GM08714 (cell line): ENCODE results near the gene NEK4.

Experiments
- H3K4me3 ChIP-seq: fragments of 200-500 bp; sonication (Bioruptor generic); 2 replicates; pipeline ENCODE4 v1.5.1; 2014; ENCODE audit warnings: mild to moderate bottlenecking, low read length, inconsistent platforms
- ZNF274 ChIP-seq: IDR thresholded peaks from 2 replicates; pipeline ENCODE4 v1.6.1; 2012; ENCODE audit warnings: mild to moderate bottlenecking, low read depth, low read length

The NEK4 gene

DNA sequence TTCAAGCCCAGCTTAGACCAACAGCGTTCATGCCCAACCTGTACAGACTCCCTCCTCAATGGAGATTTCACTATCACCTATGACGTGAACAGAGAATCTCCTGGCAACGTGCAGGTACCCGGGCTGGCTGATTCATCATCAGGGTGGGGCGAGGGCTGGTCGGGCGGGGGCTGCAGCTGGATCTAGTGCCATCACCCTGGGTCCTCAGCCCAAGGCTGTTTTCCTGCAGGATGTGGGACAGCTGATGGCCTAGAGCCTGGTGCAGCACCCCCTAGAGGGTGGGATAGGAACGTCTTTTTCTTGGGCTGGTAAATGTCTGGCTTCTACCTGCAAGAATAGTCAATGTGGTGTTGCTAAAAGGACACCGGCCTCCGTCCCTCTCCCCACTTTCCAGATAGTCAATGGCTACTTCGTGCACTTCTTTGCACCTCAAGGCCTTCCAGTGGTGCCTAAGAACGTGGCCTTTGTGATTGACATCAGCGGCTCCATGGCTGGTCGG is 28.3 kb upstream of the NEK4 start:
- no peak for TF ChIP-seq ZNF274

DNA sequence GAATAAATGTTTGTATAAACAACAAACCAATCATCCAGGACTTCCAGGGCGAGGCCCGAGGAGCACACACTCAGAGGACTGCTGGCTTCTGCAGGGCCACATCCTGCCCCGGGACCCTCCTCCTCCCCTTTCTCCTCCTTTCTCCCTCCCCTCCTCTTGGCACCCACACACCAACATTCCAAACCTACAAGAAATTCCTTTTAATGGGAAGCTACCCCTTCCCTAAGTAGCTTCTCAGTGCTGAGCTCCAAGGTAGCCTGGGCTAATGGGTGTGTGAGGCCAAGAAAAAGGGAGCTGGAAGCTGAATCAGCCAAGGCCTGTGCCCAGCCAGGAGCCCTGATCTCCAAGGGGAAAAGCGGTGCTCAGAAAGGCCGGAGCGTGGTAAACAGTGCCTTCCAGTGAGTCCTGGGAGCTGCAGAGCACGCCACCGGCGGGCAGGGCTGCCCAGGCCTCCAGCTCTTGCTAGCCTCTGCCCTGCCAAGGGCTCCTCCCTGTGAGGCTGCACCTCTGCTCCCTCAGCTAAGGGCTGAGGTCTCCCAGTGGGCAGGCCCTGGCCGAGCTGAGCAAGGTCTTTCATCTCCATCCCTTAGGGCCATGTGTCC is 27.7 kb upstream of the NEK4 start:
- TF ChIP-seq ZNF274, result no peak
- H3K4me3 ChIP-seq, result no peak overlapping the region

More for the DNA sequence above, 28.3 kb upstream of the NEK4 start:
- H3K4me3 ChIP-seq, result no peak overlapping the region

DNA sequence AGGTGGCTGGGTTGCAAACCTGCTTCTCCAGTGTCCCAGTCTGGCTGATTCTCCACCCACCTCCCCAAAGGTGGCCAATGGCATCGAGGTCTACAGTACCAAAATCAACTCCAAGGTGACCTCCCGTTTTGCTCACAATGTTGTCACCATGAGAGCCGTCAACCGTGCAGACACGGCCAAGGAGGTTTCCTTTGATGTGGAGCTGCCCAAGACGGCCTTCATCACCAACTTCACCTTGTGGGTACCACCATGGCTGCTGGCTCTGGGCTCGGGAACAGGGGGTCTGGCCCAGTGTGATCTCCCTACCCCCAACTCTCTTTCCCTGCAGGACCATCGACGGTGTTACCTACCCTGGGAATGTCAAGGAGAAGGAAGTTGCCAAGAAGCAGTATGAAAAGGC is 25.7 kb upstream of the NEK4 start:
- TF ChIP-seq ZNF274, result no peak
- H3K4me3 ChIP-seq, result no peak overlapping the region

GRCh38 chr3:52795298-52795900 is 24.7 kb upstream of the NEK4 start:
- TF ChIP-seq ZNF274, result no peak
- H3K4me3 ChIP-seq, result no peak overlapping the region

- no peak for TF ChIP-seq ZNF274
- no peak within 1 kb of the TSS for H3K4me3 ChIP-seq
These were observed 23.9 kb upstream of the NEK4 start, which contains the start of gene ITIH3 for GRCh38 chr3:52794612-52795099. ITIH3 (plus strand) TSS chr3:52794796; CDS start chr3:52794804, 8 bp downstream.

DNA sequence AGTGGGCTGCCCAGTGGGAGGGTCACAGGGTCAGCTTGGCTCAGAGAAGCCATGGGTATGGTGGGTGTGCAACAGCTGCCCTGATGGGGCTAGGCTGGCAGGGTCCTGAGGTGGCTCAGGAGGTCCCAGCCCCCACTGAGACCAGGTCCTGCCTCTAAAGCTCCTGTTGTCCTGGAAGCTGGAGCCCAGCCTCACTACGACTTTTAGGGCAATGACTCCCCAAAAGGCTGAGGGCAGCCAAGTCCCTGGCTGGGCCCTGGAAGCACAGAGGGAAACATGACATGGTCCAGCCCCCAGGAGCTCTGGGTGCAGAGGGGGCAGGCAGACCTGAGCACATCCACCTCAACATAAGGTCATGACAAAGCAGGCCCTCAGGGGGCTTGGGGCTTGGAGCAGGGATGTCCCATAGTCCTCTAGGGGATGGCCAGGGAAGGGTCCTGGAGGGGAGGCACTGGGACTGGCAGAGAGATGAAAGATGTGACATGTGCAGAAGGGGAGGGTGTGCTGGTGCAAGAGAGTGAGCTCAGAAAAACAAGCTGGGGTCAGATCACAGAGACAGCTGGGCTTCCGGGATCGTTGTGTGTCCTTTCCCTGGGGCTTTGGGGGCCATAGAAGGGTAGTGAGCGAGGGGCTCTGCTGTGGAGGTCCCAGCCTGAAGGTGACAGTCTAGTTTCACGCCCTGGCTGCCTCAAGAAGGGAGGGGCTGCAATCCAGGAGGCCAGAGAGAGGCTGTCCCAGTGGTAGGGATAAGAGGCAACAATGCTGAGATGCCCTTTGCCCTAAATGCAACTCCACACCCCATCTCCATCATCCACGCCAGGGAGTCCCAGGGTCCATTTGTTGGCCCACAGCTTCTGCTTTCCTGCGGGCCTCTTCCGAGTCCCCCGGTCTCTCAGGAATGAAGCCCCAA is 23.2 kb upstream of the NEK4 start:
- H3K4me3 ChIP-seq, result no peak overlapping the region

GRCh38 chr3:52792961-52793695 is 22.4 kb upstream of the NEK4 start:
- TF ChIP-seq ZNF274, result no peak
- no peak overlapping the region for H3K4me3 ChIP-seq

More for the DNA sequence above, 23.2 kb upstream of the NEK4 start:
- no peak for TF ChIP-seq ZNF274

DNA sequence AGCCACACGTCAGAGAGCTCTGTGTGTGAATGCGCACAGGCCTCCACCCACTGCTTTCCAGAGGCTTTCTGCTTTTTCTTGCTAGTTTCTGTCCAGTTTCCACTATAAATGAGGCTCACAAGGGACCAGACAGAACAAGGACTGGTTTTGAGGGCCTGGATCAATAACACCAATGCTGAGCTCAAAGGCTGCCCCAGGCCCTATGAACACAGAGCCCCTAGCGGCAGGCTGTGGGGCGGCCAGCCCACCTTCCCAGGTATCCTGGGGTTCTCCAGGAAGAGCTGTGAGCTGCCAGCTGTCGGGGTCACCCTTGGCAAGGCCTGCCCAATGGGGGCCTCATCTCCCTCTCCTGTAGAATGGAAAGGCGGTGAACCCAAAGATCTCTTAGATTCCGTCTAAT is 21.7 kb upstream of the NEK4 start:
- no peak for TF ChIP-seq ZNF274
- H3K4me3 ChIP-seq, result no peak overlapping the region

DNA sequence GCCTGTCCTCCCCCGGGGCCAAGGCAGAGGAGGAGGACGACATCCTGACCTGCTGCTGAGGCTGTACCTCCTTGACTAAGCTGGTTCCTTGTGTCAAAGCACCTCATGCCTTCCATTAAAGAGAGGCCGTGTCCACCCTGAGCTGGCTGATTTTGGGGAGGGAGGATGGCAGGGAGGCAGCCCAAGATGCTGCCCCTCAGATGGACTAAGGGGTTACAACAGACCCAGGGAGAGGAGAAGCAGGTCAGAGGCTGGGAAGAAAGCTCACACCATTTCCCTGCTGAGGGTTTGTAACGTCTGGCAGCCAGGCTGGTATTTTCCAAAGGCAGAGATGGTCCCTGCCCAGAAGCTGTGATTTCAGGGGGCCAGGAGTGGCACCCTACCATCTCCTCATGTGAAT is 21.2 kb upstream of the NEK4 start:
- TF ChIP-seq ZNF274, result no peak
- H3K4me3 ChIP-seq, result no peak overlapping the region

DNA sequence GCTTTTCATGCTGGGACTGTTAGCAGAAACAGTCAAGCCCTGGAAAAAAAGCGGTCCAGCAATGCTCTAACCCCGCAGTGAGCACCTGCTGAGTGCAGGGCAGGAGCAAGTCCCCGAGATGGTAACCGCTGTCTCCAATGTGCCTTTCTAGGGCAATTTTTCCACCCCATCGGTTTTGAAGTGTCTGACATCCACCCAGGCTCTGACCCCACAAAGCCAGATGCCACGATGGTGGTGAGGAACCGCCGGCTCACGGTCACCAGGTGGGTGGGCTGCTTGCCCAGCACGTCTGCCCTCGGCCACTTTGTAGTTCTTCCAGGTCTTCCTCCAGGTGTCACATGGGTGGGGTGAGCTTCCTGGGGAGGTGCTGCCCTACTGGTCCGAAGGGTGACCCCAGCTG is 20.6 kb upstream of the NEK4 start:
- no peak for TF ChIP-seq ZNF274
- no peak overlapping the region for H3K4me3 ChIP-seq

DNA sequence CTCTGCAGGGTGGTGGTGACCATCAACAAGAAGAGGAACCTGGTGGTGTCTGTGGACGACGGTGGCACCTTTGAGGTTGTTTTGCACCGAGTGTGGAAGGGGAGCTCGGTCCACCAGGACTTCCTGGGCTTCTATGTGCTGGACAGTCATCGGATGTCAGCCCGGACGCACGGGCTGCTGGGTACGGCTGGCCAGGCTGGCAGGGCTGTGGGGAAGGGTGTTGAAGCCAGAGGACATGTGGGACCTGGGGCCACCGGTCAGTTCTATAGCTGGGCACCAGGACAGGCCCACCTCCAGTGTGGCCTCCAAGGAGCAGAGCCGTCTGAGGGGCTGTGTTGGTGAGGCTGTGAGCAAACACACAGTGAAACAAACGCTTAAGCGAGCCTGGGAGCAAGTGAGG is 20.0 kb upstream of the NEK4 start:
- H3K4me3 ChIP-seq, result no peak overlapping the region

DNA sequence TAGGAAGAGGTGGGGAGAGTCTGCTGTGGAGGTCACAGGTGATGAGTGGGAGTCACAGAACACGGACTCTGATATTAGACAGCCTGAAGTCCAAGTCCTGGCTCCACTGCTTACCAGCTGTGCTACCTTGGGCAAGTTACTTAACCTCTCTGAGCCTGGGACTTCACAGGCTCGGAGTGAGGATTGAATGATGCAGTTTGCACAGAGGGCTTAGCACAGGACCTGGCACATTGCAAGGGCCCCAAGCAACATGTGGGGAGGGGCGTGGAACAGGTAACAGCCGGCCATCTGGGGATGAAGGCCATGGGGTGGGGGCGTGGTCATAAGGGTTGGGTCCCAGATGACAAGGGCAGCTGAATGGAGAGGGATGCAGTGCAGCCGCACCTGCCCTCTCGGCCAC is 19.6 kb upstream of the NEK4 start:
- no peak overlapping the region for H3K4me3 ChIP-seq

More for the DNA sequence above, 20.0 kb upstream of the NEK4 start:
- no peak for TF ChIP-seq ZNF274

DNA sequence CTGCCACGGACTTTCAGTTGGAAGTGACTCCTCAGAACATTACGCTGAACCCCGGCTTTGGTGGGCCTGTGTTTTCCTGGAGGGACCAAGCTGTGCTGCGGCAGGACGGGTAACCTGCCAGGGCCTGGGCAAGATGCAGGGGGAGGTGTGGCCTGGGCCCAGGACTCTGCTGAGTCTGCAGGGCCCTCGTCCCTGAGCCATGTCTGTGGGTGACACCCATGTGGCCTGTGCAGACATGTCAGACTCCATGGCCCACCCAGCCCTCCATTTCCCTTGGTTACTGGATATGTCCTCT is 19.0 kb upstream of the NEK4 start:
- TF ChIP-seq ZNF274, result no peak

More for the DNA sequence above, 19.6 kb upstream of the NEK4 start:
- TF ChIP-seq ZNF274, result no peak

More for the DNA sequence above, 19.0 kb upstream of the NEK4 start:
- H3K4me3 ChIP-seq, result no peak overlapping the region
